ENCODE data around the gene TAP2.
"Not testable (repeated sequence)": the region's sequence is repeated elsewhere in the genome, so short reads cannot be mapped to it uniquely, and the experiment has no call there.

The TAP2 gene

GRCh38 chr6:32814145-32814544 is 24.4 kb downstream of the TAP2 start:
- Histone ChIP-seq H3K4me2 (ENCODE audit: low read length) (no peak overlapping the region), H3K27me3 (ENCODE audit: low read depth, low read length) (no peaks in the 10 kb centered on the region), H3K27ac (ENCODE audit: low read length) (no peak overlapping the region), H3K4me3 (ENCODE audit: low read length) (no peak overlapping the region), H3K9me3 (ENCODE audit: insufficient read depth, low read length) (no peaks in the 10 kb centered on the region), H3K79me2 (ENCODE audit: low read length) (no peaks in the 10 kb centered on the region), H2AFZ (ENCODE audit: low read depth, low read length) (no peak overlapping the region), H3K36me3 (replicated peaks; ENCODE audit: low read depth, low read length) (peaks cover 13% of the 10 kb centered on the region), H3K9ac (ENCODE audit: low read length) (no peak overlapping the region), H3K4me1 (ENCODE audit: low read length) (peaks cover 26% of the 10 kb centered on the region), H4K20me1 (ENCODE audit: insufficient read depth, low read length) (no peaks in the 10 kb centered on the region)
- TF ChIP-seq EZH2phosphoT487 (IDR thresholded peaks at IDR 0.05; ENCODE audit: low read depth), result no peak
- TF ChIP-seq, protein P1, sequence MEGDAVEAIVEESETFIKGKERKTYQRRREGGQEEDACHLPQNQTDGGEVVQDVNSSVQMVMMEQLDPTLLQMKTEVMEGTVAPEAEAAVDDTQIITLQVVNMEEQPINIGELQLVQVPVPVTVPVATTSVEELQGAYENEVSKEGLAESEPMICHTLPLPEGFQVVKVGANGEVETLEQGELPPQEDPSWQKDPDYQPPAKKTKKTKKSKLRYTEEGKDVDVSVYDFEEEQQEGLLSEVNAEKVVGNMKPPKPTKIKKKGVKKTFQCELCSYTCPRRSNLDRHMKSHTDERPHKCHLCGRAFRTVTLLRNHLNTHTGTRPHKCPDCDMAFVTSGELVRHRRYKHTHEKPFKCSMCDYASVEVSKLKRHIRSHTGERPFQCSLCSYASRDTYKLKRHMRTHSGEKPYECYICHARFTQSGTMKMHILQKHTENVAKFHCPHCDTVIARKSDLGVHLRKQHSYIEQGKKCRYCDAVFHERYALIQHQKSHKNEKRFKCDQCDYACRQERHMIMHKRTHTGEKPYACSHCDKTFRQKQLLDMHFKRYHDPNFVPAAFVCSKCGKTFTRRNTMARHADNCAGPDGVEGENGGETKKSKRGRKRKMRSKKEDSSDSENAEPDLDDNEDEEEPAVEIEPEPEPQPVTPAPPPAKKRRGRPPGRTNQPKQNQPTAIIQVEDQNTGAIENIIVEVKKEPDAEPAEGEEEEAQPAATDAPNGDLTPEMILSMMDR (IDR thresholded peaks at IDR 0.05; ENCODE audit: low read depth, low read length), result no peak

GRCh38 chr6:32809171-32809570 is 29.4 kb downstream of the TAP2 start:
- no peaks in the 10 kb centered on the region for H3K4me1 ChIP-seq (ENCODE audit: low read length)
- no peaks in the 10 kb centered on the region for H3K9me3 ChIP-seq (ENCODE audit: insufficient read depth, low read length)
- H3K27ac ChIP-seq (ENCODE audit: low read length), result no peak overlapping the region
- H3K4me3 ChIP-seq (ENCODE audit: low read length), result no peak overlapping the region
- no peaks in the 10 kb centered on the region for H3K27me3 ChIP-seq (ENCODE audit: low read depth, low read length)
- H3K36me3 ChIP-seq (replicated peaks; ENCODE audit: low read depth, low read length), result peaks cover 3% of the 10 kb centered on the region
- no peak for TF ChIP-seq EZH2phosphoT487 (IDR thresholded peaks at IDR 0.05; ENCODE audit: low read depth)
- TF ChIP-seq, protein P1 (IDR thresholded peaks at IDR 0.05; ENCODE audit: low read depth, low read length), result no peak
- no peak overlapping the region for H3K9ac ChIP-seq (ENCODE audit: low read length)
- no peak overlapping the region for H3K4me2 ChIP-seq (ENCODE audit: low read length)
- H2AFZ ChIP-seq (ENCODE audit: low read depth, low read length), result no peak overlapping the region
- H4K20me1 ChIP-seq (ENCODE audit: insufficient read depth, low read length), result no peaks in the 10 kb centered on the region
- no peaks in the 10 kb centered on the region for H3K79me2 ChIP-seq (ENCODE audit: low read length)

GRCh38 chr6:32807020-32807580 is 31.4 kb downstream of the TAP2 start:
- Histone ChIP-seq H3K36me3 (replicated peaks; ENCODE audit: low read depth, low read length) (no peaks in the 10 kb centered on the region), H3K9me3 (ENCODE audit: insufficient read depth, low read length) (no peaks in the 10 kb centered on the region), H3K4me3 (ENCODE audit: low read length) (no peak overlapping the region), H3K27me3 (ENCODE audit: low read depth, low read length) (no peaks in the 10 kb centered on the region), H2AFZ (ENCODE audit: low read depth, low read length) (no peak overlapping the region), H4K20me1 (ENCODE audit: insufficient read depth, low read length) (no peaks in the 10 kb centered on the region), H3K27ac (ENCODE audit: low read length) (no peak overlapping the region), H3K9ac (ENCODE audit: low read length) (no peak overlapping the region), H3K4me1 (ENCODE audit: low read length) (no peaks in the 10 kb centered on the region), H3K79me2 (ENCODE audit: low read length) (no peaks in the 10 kb centered on the region), H3K4me2 (ENCODE audit: low read length) (no peak overlapping the region)
- TF ChIP-seq EZH2phosphoT487 (IDR thresholded peaks at IDR 0.05; ENCODE audit: low read depth), result no peak
- TF ChIP-seq, protein P1 (IDR thresholded peaks at IDR 0.05; ENCODE audit: low read depth, low read length), result no peak

DNA sequence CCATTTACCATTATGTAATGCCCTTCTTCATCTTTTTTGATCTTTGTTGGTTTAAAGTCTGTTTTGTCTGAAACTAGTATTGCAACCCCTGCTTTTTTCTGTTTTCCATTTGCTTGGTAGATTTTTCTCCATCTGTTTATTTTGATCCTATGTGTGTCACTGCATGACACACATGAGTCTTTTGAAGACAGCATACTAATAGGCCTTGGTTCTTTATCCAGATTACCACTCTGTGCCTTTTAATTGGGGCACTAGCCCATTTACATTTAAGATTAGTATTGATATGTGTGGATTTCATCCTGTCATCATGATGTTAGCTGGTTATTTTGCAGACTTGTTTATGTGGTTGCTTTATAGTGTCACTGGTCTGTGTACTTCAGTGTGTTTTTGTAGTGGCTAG is 33.1 kb downstream of the TAP2 start:
- H3K27ac ChIP-seq (ENCODE audit: low read length); H3K4me2 ChIP-seq (ENCODE audit: low read length); H3K79me2 ChIP-seq (ENCODE audit: low read length); H3K9me3 ChIP-seq (ENCODE audit: insufficient read depth, low read length); H3K4me1 ChIP-seq (ENCODE audit: low read length); H4K20me1 ChIP-seq (ENCODE audit: insufficient read depth, low read length); H2AFZ ChIP-seq (ENCODE audit: low read depth, low read length); H3K9ac ChIP-seq (ENCODE audit: low read length); H3K4me3 ChIP-seq (ENCODE audit: low read length); H3K27me3 ChIP-seq (ENCODE audit: low read depth, low read length); H3K36me3 ChIP-seq (replicated peaks; ENCODE audit: low read depth, low read length): not testable (repeated sequence)
